Measurements from ENCODE around the gene IFNA4.
"Not testable (repeated sequence)": the region's sequence is repeated elsewhere in the genome, so short reads cannot be mapped to it uniquely, and the experiment has no call there.

GRCh38 chr9:21194867-21195776 is 7.7 kb upstream of the IFNA4 start:
- peak; percentile 64 for TF ChIP-seq CTCF (IDR thresholded peaks at IDR 0.05; ENCODE audit: poor library complexity, severe bottlenecking)
- TF ChIP-seq REST (IDR thresholded peaks at IDR 0.05; ENCODE audit: borderline replicate concordance); EZH2 (IDR thresholded peaks at IDR 0.05; ENCODE audit: borderline replicate concordance, insufficient read depth, low read length, poor library complexity, severe bottlenecking): not testable (repeated sequence)
